PC-9 (cell line): ENCODE measurements around the gene DOCK7.
"Not testable (repeated sequence)": the region's sequence is repeated elsewhere in the genome, so short reads cannot be mapped to it uniquely, and the experiment has no call there.

Experiments
- CTCF ChIP-seq: fragments of 200-600 bp; sonication (generic); conservative IDR thresholded peaks from 2 replicates; pipeline ENCODE4 v1.6.1; 2017; ENCODE audit warnings: mixed run types, antibody characterized with exemption, mild to moderate bottlenecking, moderate library complexity
- EZH2 ChIP-seq: fragments of 200-600 bp; sonication (generic); IDR thresholded peaks from 2 replicates; pipeline ENCODE4 v1.8.0; 2017; ENCODE audit warnings: antibody characterized with exemption, low read depth

- TF ChIP-seq CTCF, EZH2: not testable (repeated sequence)
These were observed 7.2 kb downstream of the DOCK7 start for GRCh38 chr1:62680992-62681391.
